ENCODE data around the gene PTPRN2.

- TF ChIP-seq CTCF (IDR thresholded peaks at IDR 0.05) (no peak), POLR2A (IDR thresholded peaks at IDR 0.05) (no peak)
Measured at GRCh38 chr7:157509226-157509625, 1078.4 kb downstream of the PTPRN2 start.
